Lower lobe of right lung (tissue), 2 donors: Measurements from ENCODE around the gene UBXN10. TPM values are rescaled to one million over a fixed set of nuclear protein-coding genes. Genes with fewer than 3 reads are reported as not detected.

Experiments
- ATAC-seq, 2 donors: fragments of 200-7000 bp; cut with Tn5 transposase; one replicate each; pipeline ENCODE4 v1.9.1; 2020 to 2022; ENCODE audit warnings: mild to moderate bottlenecking in 2 of 2, moderate library complexity in 2 of 2
- DNase-seq: peaks from one replicate; pipeline ENCODE4 v3.0.0-alpha.2; 2020
- H3K27ac ChIP-seq: fragments of 200-600 bp; one replicate; pipeline ENCODE4 v1.8.0; 2022
- H3K27me3 ChIP-seq: fragments of 200-600 bp; one replicate; pipeline ENCODE4 v1.8.0; 2022; ENCODE audit warnings: low read depth
- H3K36me3 ChIP-seq: fragments of 200-600 bp; one replicate; pipeline ENCODE4 v1.8.0; 2022; ENCODE audit warnings: mild to moderate bottlenecking
- H3K4me1 ChIP-seq: fragments of 200-600 bp; one replicate; pipeline ENCODE4 v1.8.0; 2022
- H3K4me3 ChIP-seq: fragments of 200-600 bp; one replicate; pipeline ENCODE4 v1.8.0; 2022; ENCODE audit warnings: mild to moderate bottlenecking
- H3K9me3 ChIP-seq: fragments of 200-600 bp; one replicate; pipeline ENCODE4 v1.8.0; 2022
- intact Hi-C: fragments of 100-400 bp; cut with DNase I; formaldehyde crosslinking; loops from one replicate; pipeline ENCODE4 v1.11.0; 2022
- total RNA-seq: library from RNA; stranded (reverse); fragmentation: NEBNext Ultra II Directional; extraction: Animal tissue kit (Norgen Biotek cat#: 25700); gene quantifications from one replicate; pipeline ENCODE4 v1.2.1, GENCODE V29; 2021
- TF ChIP-seq, protein P1 (sequence below): fragments of 200-600 bp; IDR thresholded peaks from one replicate; pipeline ENCODE4 v1.8.0; 2022; ENCODE audit warnings: antibody characterized with exemption, mild to moderate bottlenecking
- donor health status: DM: no; HTN: yes; CAD: no; lungs with severe emphysema.

The UBXN10 gene
- total RNA-seq, 1 donor from 2014 or later = 7.8 TPM

DNA sequence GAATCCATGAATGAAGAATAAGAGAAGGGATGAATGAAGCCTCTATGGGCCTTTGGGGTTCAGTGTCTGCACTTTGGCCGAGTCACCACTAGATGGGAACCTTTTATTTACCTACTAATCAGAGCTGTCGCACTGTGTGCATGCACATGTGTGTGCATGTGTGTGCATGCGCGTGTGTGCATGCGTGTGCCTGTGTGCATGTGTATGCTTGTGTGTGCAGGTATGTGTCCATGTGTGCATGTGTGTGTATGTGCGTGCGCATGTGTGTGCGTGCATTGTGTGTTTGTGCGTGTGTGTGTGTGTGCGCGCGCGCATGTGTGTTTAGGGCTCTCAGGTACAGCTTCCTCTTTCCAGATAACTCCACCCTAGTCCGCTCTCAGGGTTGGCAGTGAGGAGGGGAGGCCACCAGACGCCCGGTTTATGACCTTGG is 20.4 kb upstream of the UBXN10 start:
- peaks cover 7% of the 10 kb centered on the region for H3K4me1 ChIP-seq
- DNase-seq (no peak), ATAC-seq (peak; percentile 20 to 31)
- H3K4me3 ChIP-seq = no peak overlapping the region
- TF ChIP-seq, protein P1, sequence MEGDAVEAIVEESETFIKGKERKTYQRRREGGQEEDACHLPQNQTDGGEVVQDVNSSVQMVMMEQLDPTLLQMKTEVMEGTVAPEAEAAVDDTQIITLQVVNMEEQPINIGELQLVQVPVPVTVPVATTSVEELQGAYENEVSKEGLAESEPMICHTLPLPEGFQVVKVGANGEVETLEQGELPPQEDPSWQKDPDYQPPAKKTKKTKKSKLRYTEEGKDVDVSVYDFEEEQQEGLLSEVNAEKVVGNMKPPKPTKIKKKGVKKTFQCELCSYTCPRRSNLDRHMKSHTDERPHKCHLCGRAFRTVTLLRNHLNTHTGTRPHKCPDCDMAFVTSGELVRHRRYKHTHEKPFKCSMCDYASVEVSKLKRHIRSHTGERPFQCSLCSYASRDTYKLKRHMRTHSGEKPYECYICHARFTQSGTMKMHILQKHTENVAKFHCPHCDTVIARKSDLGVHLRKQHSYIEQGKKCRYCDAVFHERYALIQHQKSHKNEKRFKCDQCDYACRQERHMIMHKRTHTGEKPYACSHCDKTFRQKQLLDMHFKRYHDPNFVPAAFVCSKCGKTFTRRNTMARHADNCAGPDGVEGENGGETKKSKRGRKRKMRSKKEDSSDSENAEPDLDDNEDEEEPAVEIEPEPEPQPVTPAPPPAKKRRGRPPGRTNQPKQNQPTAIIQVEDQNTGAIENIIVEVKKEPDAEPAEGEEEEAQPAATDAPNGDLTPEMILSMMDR = peak; percentile 10
- no peak overlapping the region for H3K27ac ChIP-seq
- H3K36me3 ChIP-seq = no peaks in the 10 kb centered on the region
- peaks cover 3% of the 10 kb centered on the region for H3K27me3 ChIP-seq
- H3K9me3 ChIP-seq = peaks cover 10% of the 10 kb centered on the region
- intact Hi-C loops = no loop called here

DNA sequence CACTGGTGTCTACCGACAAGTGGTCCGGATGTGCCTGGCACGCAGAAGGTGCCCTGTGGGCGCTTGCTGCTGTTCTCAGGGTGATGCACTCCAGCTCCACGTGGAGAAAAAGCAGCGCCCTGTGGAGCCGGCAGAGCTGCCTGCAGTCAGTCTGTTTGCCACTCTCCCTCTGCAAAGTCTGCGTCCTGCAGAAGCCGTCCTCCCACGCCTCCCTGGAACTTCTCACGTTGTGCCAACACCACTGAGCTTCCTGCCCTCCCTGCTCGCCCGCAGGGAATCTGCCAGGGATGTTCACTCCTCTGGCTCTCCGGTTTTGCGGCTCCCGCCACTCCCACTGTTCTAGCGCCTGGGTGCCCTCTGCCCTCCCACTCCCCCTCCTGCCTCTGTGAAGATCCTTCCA is 19.8 kb upstream of the UBXN10 start:
- H3K36me3 ChIP-seq = no peaks in the 10 kb centered on the region
- DNase-seq (no peak), ATAC-seq (peak in 1 of 2 donors; percentile 9)
- no peak overlapping the region for H3K27ac ChIP-seq
- TF ChIP-seq, protein P1 = no peak
- no peak overlapping the region for H3K4me3 ChIP-seq
- H3K9me3 ChIP-seq = peaks cover 5% of the 10 kb centered on the region
- H3K4me1 ChIP-seq = peaks cover 8% of the 10 kb centered on the region
- intact Hi-C loops = no loop called here
- H3K27me3 ChIP-seq = peaks cover 3% of the 10 kb centered on the region

DNA sequence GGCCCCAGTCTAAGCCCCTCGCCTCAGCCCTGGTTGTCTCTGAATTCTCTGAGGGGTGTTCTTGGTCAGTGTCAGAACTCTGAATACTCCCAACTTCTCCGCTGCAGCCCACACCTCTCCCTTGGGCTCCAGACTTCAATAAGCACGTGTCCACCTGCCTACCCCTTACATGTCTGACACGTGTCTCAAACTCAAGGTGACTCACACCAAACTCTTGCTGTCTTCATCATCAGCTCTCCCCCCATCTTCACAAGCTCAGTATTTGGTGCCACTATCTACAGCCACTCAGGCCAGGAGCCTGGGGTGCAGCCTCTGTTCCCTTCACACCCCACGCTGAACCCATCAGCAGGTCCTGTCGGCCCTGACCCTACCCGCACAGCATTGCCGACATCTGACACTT is 18.8 kb upstream of the UBXN10 start:
- intact Hi-C loops = no loop called here
- DNase-seq = no peak

DNA sequence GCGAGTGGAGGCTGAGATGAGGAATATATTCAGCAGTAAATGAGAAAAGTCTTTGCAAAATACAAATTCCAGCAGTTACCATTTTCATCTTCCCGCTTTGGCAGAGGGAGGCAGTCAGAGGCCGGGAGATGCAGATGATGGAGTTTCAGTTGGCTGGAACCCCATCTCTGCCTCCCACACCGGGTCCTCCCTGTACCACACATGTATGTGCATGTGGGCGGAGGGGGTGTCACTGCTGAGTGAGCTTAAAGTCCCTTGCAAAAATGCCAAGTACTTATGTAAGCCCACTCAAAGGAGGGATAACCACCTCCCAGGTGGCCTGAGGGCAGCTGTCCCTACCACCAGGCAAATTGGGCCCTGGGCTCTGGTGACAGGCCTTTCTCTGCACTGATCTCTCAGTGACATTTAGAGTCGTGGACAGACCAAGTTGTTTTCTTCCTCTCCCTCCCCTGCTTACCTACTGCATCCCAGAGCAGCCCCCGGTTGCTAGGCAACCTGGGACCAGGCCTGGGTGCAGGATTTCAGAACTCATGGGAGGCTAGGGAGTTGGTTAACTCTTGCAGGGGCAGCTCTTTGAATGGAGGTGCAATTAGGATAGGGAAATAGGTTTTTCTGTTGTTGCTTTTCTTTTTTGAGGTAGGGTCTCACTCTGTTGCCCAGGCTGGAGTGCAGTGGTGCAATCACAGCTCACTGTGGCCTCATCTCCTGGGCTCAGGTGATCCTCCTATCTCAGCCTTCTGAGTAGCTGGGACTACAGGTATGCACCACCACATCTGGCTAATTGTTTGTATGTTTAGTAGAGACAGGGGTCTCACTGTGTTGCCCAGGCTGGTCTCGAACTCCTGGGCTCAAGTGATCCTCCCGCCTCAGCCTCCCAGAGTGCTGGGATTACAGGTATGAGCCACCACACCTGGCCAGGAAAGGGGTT is 17.1 kb upstream of the UBXN10 start:
- Histone ChIP-seq H3K27ac (no peak overlapping the region), H3K9me3 (no peaks in the 10 kb centered on the region), H3K27me3 (peaks cover 3% of the 10 kb centered on the region), H3K36me3 (no peaks in the 10 kb centered on the region), H3K4me3 (no peak overlapping the region), H3K4me1 (peaks cover 13% of the 10 kb centered on the region)
- ATAC-seq (no peak), DNase-seq (no peak)
- TF ChIP-seq, protein P1 = no peak
- intact Hi-C loops = no loop called here

More for the DNA sequence above, 18.8 kb upstream of the UBXN10 start:
- Histone ChIP-seq H3K36me3 (no peaks in the 10 kb centered on the region), H3K27ac (no peak overlapping the region), H3K4me3 (no peak overlapping the region), H3K27me3 (peaks cover 3% of the 10 kb centered on the region), H3K4me1 (peaks cover 13% of the 10 kb centered on the region), H3K9me3 (no peaks in the 10 kb centered on the region)
- TF ChIP-seq, protein P1 = no peak
- no peak for ATAC-seq

DNA sequence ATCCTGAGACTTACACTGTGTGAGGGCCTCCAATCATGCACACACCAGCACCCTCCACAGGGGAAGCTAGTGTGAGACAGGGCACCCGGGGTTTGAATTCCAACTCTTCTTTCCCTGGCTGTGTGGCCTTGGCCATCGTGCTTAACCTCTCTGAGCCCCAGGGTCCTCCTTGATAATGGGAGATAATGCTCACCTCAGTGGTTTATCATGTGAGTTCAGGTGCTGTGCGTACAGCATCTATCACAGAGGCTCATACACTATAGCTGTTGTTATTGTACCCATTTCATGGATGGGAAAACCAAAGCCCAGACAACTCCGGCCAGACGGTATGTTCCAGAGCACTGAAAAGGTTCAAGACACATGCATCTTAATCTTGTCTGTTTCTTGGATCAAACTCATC is 16.0 kb upstream of the UBXN10 start:
- no peak overlapping the region for H3K4me3 ChIP-seq
- H3K36me3 ChIP-seq = no peaks in the 10 kb centered on the region
- H3K4me1 ChIP-seq = peaks cover 8% of the 10 kb centered on the region
- DNase-seq (no peak), ATAC-seq (no peak)
- peaks cover 3% of the 10 kb centered on the region for H3K27me3 ChIP-seq
- TF ChIP-seq, protein P1 = no peak
- no peaks in the 10 kb centered on the region for H3K9me3 ChIP-seq
- H3K27ac ChIP-seq = no peak overlapping the region
- intact Hi-C loops = no loop called here
